Endothelial cell of hepatic sinusoid (primary cell): Measurements from ENCODE around the gene PSMC4.

ENCODE experiments used
- in situ Hi-C: cut with HindIII; loops from 2 replicates; pipeline ENCODE4 v1.10.0; 2017; ENCODE audit warnings: low sequenced_read_pairs

PSMC4 gene

DNA sequence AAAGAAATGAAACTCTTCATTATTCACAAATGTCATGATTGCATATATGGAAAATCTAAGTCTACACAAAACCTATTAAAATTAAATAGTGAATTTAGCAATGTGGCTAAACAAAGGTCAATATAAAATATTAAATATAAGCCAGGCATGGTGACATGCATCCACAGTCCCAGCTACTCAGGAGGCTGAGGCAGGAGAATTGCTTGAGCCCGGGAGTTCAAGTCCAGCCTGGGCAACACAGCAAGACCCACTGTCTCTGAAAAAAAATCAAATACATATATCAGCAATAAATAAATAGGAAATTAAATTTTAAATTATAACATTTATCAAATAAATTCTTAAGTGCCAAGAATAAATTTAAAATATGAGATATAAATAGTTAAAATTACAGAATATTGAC, 11.9 kb downstream of the PSMC4 start:
- in situ Hi-C loops: no loop called here

GRCh38 chr19:39983695-39984300, 12.8 kb downstream of the PSMC4 start:
- in situ Hi-C loops: no loop called here

- in situ Hi-C loops: no loop called here
Measured at GRCh38 chr19:39986643-39987042, 15.7 kb downstream of the PSMC4 start.

- in situ Hi-C loops: no loop called here
Measured at GRCh38 chr19:39987167-39987566, 16.2 kb downstream of the PSMC4 start.

- in situ Hi-C loops: no loop called here
Measured at GRCh38 chr19:39987596-39987995, 16.6 kb downstream of the PSMC4 start.

DNA sequence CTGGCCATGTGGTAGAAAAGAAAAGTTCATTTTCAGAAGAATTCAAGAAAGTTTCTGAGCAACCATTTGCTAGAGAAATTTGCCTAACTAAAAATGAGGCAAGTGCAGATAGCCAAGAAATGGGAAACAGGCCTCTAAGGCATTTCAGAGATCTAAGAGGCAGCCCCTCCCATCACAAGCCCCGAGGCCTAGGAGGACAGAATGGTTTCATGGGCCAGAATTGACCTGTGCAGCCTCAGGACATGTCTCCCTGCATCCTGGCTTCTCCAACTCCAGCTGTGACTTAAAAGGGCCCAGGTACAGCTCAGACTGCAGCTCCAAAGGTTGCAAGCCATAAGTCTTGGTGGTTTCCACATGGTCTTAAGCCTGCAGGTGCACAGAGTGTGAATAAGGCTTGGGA, 22.6 kb downstream of the PSMC4 start:
- in situ Hi-C loops: no loop called here

DNA sequence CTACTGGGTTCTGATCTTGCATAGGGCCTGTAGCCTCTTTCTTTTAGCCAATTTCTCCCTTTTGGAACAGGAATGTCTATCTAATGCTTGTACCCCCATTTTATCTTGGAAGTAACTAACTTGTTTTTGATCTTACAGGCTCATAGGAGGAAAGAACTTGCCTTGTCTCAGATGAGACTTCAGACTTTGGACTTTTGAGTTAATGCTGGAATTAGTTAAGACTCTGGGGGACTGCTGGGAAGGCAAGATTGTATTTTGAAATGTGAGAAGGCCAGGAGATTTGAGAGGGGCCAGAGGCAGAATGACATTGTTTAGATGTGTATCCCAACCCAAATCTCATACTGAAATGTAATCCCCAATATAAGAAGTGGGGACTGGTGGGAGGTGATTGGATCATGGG, 23.4 kb downstream of the PSMC4 start:
- in situ Hi-C loops: no loop called here

- in situ Hi-C loops: no loop called here
Measured at GRCh38 chr19:39995794-39996193, 24.8 kb downstream of the PSMC4 start.

DNA sequence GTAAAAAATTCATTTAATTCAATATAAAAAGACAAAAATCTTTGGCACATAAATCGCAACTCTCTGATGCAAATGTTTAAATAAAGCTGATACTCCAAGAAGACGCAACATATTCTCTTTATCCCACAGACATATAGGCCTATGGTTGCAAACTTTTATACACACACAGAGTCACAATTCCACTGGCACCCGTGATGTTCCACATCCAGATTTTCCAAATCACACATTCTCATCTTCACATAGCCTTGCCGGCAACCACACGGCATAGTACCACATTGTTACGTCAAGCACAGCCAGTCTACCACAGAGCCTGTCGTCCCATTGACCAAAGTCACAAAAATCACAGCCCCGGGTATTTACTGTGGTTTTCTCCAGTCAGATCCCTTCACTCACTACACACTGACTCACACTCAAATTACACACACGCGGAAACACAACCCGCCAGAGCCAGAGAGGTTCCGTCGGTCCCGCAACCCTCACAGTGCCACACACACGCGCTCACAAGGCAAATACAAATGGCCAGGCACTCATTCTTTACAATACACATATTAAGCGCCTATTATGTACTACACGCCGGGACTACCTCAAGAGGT, 25.3 kb downstream of the PSMC4 start:
- in situ Hi-C loops: no loop called here

DNA sequence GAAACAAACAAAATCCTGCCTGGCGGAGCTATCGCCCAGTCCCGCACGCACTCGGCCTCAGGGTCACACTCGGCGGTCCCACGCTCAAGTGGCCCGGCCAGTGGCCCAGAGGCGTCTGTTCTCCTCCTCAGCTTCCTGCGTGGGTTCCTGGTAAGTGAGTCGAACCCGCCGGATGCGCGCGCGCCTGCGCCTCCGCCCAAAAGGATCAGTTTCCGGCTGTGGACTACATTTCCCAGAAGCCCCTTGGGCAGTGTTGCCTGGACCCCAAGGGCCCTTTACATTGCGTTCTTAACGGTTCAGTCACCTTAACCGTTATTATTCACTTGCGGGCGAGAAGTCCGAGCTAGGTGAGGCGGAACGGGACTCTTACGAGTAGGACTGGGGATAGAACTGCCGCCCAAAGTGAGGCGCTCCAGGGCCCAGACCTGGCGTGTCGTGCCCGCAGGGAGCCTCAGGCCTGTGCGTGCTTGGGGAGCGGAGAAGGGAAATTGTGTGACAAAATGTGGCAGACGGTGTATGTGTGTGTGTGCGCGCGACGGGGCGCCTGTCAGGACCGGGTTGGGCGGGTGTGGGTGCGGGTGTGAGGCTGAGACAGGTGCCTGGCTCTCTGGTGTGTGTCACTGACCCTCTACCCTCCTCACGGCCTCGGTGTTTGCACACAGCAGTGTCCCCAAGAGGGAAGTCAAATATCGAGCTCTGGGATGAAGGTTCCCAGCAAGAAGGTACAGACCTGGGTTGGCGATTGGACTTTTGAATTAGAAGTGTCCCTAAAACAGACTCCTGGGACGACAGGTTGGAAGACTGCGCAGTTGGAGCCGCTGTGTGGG, 26.1 kb downstream of the PSMC4 start, which contains the start of gene ZNF546:
Gene ZNF546 (plus strand): TSS at position 250 of the 827 bp plus-strand sequence. CDS start 1,267 bp downstream, outside the sequence.
- in situ Hi-C loops: no loop called here

GRCh38 chr19:39997638-39998216, 26.8 kb downstream of the PSMC4 start:
- in situ Hi-C loops: no loop called here

- in situ Hi-C loops: no loop called here
Measured at GRCh38 chr19:39998501-39998900, 27.5 kb downstream of the PSMC4 start.

DNA sequence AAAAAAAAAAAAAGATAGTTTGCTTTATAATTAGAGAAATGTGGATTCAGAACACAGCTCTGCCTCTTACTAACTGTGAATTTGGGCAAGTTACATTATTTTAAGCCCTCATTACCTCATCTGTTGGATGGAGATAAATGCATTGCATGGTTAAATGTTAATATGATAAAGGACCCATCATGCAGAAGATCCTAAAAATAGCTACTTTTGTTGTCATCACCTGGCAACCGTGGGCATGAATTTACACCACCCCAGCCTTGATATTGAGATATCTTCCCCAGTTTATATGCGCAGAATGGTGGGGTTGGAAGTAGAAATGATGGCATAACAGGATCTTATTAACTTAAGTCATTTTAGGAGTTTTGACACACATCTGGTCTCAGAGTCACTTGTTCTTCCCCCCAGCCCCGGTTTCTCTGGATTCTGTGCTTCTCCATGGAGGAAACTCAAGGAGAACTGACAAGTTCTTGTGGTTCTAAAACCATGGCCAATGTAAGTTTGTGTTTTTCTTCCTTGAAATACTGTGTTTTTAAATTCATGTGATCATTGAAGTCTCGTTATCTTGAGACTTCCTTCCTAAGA, 34.8 kb downstream of the PSMC4 start:
- in situ Hi-C loops: no loop called here

GRCh38 chr19:40006273-40006691, 35.3 kb downstream of the PSMC4 start:
- in situ Hi-C loops: no loop called here

- in situ Hi-C loops: no loop called here
Measured at GRCh38 chr19:40009674-40010073, 38.7 kb downstream of the PSMC4 start.

DNA sequence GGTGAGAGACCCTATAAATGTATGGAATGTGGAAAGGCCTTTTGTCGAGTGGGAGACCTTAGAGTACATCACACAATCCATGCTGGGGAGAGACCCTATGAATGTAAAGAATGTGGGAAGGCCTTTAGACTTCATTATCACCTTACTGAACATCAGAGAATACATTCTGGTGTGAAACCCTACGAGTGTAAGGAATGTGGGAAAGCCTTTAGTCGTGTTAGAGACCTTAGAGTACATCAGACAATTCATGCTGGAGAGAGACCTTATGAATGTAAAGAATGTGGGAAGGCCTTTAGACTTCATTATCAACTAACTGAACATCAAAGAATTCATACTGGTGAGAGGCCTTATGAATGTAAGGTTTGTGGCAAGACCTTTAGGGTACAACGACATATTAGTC, 43.0 kb downstream of the PSMC4 start:
- in situ Hi-C loops: no loop called here

DNA sequence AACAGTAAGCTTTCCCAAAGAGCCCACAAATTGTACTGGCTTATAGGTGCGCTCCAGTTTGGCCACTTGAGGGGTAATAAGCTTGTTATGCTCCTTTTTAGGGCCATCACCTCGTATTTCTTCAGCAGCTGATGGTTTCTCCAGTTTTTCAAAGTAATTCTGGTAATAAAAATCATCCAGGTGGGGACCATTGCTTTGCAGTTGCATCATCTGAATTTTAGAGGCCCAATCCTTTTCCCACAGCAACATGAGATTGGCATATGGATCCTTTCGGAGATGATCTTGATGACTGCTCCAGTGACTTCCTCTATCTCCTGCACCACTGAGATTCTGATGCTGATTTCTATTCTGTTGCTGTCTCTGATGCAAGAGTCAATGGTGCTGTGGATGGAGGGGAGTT, 53.0 kb downstream of the PSMC4 start:
- in situ Hi-C loops: no loop called here

DNA sequence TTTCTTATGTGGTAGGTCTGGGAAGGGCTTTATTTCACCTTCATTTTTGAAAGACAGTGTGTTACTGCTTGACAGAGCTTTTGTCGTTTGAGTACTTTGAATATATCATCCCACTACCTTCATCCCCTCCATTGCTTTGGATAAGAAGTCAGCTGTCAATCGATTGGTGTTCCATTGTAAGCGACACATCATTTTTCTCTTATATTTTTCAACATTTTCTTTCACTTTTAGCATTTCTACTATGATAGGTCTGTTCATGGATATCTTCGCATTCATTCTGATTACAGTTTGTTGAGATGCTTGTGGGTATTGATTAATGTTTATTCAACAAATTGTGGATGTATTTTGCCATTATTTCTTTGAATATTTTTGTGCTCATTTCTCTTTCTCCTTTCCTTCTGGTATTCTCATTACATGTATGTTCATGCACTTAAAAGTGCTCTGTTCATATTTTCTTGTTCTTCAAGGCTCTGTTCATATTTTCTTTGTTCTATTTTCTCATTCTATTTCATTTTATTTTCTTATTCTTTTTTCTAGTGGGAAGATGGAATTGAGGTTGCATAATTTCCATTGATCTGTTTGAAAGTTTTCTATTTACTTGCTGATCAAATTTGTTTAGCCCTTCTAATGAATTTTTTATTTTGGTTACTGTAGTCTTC, 55.1 kb downstream of the PSMC4 start:
- in situ Hi-C loops: no loop called here

DNA sequence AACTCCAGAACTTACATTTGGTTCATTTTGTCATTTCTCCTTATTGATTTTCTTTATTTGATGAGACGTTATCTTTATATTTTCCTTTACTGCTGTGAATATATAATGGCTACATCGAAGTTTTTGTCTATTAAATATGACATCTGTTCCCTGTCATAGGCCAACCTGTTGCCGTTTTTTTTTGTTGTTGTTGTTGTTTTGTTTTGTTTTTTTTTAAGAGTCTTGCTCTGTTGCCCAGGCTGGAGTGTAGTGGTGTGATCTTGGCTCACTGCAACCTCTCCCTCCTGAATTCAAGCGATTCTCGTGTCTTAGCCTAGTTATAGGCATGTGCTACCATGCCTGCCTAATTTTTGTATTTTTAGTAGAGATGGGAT, 55.6 kb downstream of the PSMC4 start:
- in situ Hi-C loops: no loop called here
